Stimulated activated CD4-positive, alpha-beta T cell treated with anti-CD3 and anti-CD28 coated beads, Interleukin-4, amount 100 ng/mL, for 48 hours (primary cell): Measurements from ENCODE around the gene PLEKHM1.
"Not testable (repeated sequence)": the region's sequence is repeated elsewhere in the genome, so short reads cannot be mapped to it uniquely, and the experiment has no call there.

Experiments used
- DNase-seq, 2 donors: peaks; one replicate each; pipeline ENCODE4 v3.0.0-alpha.2; 2020; ENCODE audit warnings: low read depth in 2 of 2

PLEKHM1 gene

DNA sequence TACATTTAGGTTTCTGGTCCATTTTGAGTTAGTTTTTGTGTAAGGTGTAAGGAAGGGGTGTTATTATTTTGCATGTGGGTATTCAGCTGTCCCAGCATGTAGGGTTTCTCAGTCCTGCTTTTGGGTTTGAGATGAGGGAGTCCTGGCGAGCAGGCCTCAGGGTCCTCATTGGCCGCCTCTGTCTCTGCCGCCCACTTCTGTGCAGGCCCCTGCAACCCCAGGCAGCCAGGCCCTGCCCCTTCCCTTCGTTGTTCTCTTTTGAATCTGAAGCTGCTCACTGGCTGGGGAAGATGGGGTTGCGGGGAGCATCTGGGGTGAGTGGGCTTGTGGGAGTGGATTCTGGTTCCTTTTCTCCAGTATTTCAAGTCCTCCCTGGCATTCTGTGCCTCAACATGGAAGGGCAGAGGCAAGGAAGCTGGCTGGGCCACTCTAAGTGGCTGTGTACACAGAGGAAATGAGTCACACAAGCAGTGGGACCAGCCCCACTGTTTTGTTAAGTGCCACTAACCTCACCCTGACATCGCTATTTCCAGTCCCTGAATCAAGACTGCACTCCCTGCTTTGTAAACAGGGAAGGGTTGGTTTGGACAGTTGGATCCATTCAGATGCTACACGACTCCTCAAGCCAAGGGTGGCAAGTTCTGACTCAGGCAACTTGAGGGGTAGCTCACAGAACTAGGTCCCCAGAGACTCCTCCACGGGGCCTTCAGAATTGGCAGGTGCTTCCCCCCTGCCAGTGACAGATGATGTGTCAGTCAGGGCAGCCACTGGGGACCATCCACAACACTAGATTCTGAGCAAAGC is 28.8 kb downstream of the PLEKHM1 start:
- peak; percentile 23 to 27 for DNase-seq

- DNase-seq, result not testable (repeated sequence)
Observed at GRCh38 chr17:45460422-45460821, 30.1 kb downstream of the PLEKHM1 start.

- DNase-seq, result not testable (repeated sequence)
Observed at GRCh38 chr17:45454341-45454740, 36.2 kb downstream of the PLEKHM1 start.

DNA sequence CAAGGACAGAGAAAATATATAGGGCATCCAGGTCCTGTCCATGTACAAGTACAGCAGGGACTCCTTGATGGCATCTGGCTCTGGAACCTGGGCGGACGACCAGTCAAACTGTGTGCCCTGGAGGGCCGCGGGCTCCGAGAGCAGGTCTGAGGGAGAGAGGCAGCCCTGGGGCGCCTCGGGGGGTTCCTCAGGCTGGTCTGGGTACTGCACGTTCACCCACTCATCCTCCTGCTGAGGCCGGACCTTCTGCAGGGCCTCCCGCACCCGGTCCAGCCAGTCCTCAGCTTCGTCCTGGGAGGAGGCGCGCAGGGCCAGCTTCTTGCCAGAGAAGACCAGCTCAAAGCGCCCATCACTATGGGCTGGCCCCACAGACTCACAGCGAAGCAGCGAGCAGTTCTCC is 36.8 kb downstream of the PLEKHM1 start:
- DNase-seq, result not testable (repeated sequence)

DNA sequence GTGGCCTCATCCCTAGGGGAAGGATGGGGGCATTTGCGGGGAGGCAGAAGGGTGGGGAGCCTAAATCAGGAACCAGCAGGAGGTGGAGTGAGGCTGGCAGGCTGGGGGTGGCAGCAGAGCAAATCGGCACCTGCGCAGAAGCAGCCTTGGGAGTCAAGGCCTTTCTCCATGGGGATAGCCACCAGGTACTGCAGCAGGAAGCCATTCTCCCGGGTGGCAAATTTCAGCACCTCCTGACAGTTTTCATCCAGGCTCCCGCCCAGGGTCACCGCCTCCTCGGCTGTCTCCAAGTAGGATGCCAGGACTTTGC is 37.3 kb downstream of the PLEKHM1 start:
- DNase-seq, result not testable (repeated sequence)

GRCh38 chr17:45452329-45453224 is 37.9 kb downstream of the PLEKHM1 start:
- DNase-seq, result not testable (repeated sequence)

GRCh38 chr17:45451660-45452059 is 38.9 kb downstream of the PLEKHM1 start:
- not testable (repeated sequence) for DNase-seq

- no peak for DNase-seq
Observed at GRCh38 chr17:45451131-45451530, 39.4 kb downstream of the PLEKHM1 start.

GRCh38 chr17:45449708-45450329 is 40.7 kb downstream of the PLEKHM1 start:
- DNase-seq, result not testable (repeated sequence)

GRCh38 chr17:45449260-45449659 is 41.3 kb downstream of the PLEKHM1 start:
- DNase-seq, result not testable (repeated sequence)

DNA sequence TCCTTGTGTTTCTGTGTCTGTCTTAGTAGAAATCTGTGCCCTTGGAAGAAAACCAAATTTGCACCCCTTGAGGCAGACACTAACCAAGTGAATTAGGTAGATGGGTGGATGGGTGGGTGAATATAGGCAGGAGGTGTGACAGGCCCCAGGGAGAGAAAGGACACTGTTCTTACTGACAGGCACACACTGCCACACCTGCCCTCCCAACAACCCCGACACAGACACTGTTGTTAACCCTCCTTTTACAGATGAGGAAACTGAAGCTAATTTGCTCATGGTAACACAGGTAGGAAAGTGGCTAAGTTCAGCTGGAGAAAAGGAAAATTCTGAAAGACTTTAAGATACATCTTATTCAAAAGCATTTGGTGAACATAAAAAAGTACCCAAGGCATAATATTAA is 42.0 kb downstream of the PLEKHM1 start:
- DNase-seq, result not testable (repeated sequence)

GRCh38 chr17:45448066-45448465 is 42.5 kb downstream of the PLEKHM1 start:
- DNase-seq, result not testable (repeated sequence)

DNA sequence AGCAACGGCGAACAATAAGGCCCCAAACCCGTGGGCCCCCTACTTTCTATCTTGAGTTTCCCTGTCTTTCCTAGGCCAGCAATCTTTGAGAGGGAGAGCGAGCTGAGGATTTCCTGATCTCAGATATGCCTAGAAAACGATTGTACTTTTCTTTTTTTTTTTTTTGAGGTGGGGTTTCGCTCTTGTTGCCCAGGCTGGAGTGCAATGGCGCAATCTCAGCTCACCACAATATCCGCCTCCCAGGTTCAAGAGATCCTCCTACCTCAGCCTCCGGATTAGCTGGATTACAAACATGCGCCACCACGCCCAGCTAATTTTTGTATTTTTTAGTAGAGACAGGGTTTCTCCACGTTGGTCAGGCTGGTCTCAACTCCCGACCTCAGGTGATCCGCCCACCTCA is 42.9 kb downstream of the PLEKHM1 start:
- DNase-seq, result not testable (repeated sequence)

DNA sequence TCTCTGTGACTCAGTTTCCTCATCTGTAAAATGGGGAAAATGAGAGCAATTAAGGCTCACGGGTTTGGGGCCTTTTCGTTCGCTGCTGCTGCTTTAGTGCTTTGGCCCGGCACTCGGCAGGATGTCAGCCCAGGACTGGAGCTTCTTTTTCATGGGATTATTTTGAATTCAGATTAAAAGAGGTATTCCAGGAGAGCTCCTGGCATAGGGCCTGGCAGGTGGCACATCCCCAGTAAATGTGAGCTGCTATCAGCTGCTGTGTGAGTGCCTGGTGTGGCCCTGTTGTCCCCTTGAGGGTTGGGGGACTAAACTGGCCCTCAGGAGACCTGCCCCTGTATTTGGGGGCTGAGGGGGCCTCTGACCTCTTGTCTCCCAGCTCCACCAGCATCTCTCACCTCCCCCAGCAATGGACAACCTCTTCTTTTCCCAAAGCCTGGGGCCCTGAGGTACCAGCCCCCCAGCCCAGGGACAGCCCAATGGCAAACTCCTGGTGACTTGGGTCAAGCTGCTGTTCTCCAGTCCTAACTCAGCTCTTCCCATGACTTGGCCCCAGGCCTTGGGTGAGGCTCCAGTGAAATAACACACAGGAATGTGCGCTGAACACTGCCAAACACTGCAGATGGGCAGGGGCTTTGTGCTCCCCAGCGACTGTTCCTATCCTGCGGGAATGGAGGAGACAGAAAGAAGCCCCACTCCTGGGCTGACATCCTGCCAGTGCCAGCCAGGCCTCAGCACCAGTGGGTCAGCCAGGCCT is 43.5 kb downstream of the PLEKHM1 start:
- DNase-seq, result not testable (repeated sequence)

DNA sequence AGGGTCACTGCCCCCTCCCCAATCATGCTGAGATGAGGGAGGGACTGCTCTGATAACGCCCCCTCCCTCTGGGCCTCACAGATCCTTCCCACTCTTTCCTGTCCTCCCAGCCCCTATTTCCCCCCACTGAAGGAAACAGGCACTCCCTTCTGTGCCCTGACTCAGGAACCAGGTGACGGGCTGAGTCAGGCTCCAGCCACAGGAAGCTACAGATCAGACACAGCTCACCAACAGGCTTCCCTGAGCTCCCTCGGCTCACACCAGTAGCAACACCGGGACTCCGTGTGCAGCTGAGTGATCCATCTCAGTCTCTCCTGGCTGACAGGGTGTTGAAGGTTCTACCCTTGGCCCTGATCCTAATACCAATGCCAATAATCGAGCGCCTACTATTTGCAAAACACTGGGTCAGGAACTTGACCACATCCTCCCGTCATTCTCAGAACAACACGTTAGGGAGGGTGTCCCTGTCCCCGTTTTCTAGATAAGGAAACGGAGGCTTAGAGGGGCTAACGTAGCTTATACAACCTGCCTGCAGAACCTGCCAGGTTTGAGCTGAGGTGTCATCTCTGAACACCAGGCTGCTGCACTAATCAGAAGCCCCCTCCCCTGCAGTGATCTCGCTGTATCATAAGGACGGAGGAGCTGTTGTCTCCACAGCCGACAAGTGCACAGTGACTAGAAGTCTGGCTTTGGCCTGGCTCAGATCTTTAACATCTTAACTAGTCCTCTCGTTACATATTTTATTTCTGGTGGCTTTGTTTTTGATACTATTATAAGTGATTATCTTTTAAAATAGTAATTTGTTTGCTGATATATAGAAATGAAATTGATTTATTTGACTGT is 44.4 kb downstream of the PLEKHM1 start:
- not testable (repeated sequence) for DNase-seq

DNA sequence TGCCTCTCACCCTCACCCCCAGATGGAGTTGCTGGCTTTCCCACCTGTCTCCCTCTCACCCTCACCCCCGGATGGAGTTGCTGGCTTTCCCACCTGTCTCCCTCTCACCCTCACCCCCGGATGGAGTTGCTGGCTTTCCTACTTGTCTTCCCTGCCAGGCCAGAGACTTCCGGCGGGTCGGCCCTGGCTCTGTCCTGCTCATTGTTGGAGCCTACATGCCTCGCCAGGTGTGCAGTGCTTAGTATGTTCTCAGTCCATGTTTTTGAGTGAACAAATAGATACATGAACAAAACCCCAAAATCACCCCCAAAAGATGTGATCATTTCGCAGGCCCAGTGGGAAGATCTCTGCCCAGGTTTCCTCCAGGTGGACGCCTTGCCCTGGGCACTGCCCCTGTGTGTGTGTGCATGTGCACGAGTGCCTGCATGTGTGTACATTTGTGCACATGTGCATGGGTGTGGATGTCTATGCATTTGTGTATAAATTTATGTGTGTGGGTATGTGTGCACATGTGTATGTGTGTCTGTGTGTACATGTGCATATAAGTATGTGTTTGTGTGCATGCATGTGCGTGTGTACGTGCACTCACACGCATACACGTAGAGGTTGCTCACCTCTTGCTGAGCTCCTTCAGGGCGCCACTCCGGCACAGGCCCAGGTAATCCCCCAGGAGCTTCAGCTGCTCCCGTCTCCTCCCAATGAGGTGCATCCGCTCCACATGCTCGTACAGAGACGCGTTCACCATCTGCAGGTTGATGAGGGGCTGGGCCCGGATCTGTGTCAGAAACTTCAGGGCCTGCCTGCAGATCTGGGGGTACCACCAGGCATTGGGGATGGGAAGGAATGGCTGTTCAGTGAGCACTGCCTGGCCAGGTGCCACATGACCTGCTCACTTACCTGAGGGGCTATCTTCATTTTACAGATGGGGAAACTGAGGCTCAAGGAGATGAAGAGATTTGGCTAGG is 45.4 kb downstream of the PLEKHM1 start:
- DNase-seq, result not testable (repeated sequence)

DNA sequence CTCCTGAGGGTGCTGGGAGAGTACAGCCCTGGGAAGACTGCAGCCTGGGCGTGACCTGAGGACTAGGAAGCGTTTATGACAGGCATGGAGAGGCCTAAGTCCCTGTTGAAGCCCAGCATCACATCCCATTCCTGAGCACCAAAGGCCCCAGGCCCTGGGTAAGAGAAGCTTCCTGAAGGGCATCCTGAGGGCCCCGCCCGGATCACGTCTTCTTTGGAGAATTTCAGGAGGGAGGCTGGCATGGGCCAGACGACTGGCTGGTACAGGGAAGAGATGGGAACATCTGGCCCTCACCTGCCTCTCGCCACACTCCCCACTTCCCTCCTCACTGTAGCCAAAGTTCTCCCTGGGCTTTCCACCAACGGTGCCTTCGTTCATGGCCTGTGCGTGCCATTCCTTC is 46.2 kb downstream of the PLEKHM1 start:
- DNase-seq, result not testable (repeated sequence)

GRCh38 chr17:45443371-45444260 is 46.9 kb downstream of the PLEKHM1 start:
- DNase-seq, result not testable (repeated sequence)
